Coronary artery (tissue), 2 donors: Measurements from ENCODE around the gene DMRTA2.

Experiments
- DNase-seq: peaks from one replicate; pipeline ENCODE4 v3.0.0-alpha.2; 2017; ENCODE audit warnings: low spot score
- H3K27ac ChIP-seq, 2 donors: fragments of 200-600 bp; sonication (generic); one replicate each; pipeline ENCODE4 v1.5.1; 2016 to 2019
- H3K4me3 ChIP-seq: fragments of 200-600 bp; sonication (generic); 2 replicates; pipeline ENCODE4 v1.5.1; 2016; ENCODE audit warnings: mild to moderate bottlenecking, moderate library complexity
- TF ChIP-seq, protein P1 (sequence below): fragments of 200-600 bp; sonication (generic); IDR thresholded peaks from one replicate; pipeline ENCODE4 v1.5.1; 2019; ENCODE audit warnings: antibody characterized with exemption

The DMRTA2 gene

DNA sequence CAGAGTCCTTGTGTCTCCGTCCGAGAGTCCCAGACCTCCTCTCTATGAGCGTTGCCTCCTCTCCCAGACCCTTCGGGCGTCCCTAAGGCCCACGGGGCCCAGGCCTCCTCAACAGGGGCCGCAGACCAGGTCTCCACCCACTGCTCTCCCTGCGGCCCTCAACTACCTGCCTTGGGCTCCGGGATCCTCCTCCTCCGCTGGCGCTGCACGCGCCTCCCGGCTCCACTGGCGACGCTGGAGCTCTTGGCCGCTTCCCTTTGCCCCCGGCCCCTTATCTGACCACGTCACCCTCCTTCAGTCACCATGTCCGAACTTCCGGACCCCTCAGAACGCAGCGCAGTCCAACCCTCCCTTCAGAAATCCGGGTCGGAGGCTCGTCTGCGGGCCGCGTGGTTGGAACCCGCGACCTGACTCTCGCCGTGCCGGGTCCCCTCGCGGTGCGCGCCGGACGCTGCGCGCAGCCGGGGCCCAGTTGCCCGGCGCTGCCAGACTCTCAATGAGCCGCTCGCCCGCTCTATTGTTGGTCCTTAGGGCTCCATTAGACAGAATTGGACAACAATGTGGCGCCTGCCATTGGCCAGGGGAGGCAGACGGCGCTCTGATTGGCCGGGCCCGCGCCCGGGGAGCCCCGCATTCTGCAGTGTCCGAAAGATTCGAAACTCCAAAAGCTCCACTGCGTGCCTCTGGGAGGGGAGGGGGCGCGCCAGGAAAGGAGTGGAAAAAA is at the start of gene DMRTA2:
Gene DMRTA2, minus strand, starts transcription at position 498 of the 724 bp plus-strand sequence. CDS start 1,907 bp downstream, outside the sequence.
- Histone ChIP-seq H3K27ac (no peak within 1 kb of the TSS), H3K4me3 (peak within 1 kb of the TSS; percentile 63)
- TF ChIP-seq, protein P1, sequence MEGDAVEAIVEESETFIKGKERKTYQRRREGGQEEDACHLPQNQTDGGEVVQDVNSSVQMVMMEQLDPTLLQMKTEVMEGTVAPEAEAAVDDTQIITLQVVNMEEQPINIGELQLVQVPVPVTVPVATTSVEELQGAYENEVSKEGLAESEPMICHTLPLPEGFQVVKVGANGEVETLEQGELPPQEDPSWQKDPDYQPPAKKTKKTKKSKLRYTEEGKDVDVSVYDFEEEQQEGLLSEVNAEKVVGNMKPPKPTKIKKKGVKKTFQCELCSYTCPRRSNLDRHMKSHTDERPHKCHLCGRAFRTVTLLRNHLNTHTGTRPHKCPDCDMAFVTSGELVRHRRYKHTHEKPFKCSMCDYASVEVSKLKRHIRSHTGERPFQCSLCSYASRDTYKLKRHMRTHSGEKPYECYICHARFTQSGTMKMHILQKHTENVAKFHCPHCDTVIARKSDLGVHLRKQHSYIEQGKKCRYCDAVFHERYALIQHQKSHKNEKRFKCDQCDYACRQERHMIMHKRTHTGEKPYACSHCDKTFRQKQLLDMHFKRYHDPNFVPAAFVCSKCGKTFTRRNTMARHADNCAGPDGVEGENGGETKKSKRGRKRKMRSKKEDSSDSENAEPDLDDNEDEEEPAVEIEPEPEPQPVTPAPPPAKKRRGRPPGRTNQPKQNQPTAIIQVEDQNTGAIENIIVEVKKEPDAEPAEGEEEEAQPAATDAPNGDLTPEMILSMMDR: no peak
- no peak for DNase-seq

DNA sequence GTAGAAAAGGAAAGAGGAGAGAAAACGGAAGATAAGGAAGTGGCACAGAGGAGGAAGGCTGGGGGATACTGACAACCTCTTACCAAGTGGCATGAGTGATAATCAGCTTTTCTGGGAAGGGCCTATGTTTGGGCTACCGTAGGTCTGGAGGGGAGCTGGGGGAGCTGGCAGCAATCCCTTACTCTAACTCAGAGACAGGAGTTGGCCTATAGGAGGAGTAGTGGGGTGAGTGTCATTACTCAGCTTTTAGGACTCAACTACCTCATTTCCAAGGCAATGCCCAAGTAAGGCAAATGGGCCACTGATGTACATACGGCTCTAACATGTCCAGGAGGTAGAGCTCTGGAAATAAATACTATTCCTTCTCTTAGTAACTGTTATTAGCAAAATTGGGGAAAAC is 48.7 kb upstream of the DMRTA2 start:
- DNase-seq: no peak
- H3K27ac ChIP-seq: no peak overlapping the region
- TF ChIP-seq, protein P1: no peak
- no peak overlapping the region for H3K4me3 ChIP-seq

- TF ChIP-seq, protein P1: no peak
- no peak overlapping the region for H3K4me3 ChIP-seq
Observed at GRCh38 chr1:50462964-50463363, 39.7 kb upstream of the DMRTA2 start.

GRCh38 chr1:50458507-50458906 is 35.3 kb upstream of the DMRTA2 start:
- DNase-seq: no peak
- H3K27ac ChIP-seq: no peak overlapping the region
- no peak overlapping the region for H3K4me3 ChIP-seq
- TF ChIP-seq, protein P1: no peak

More at GRCh38 chr1:50462964-50463363, 39.7 kb upstream of the DMRTA2 start:
- H3K27ac ChIP-seq: no peak overlapping the region
- no peak for DNase-seq

- DNase-seq: no peak
- H3K27ac ChIP-seq: no peak overlapping the region
- TF ChIP-seq, protein P1: no peak
- no peak overlapping the region for H3K4me3 ChIP-seq
Observed at GRCh38 chr1:50454911-50455310, 31.7 kb upstream of the DMRTA2 start.

DNA sequence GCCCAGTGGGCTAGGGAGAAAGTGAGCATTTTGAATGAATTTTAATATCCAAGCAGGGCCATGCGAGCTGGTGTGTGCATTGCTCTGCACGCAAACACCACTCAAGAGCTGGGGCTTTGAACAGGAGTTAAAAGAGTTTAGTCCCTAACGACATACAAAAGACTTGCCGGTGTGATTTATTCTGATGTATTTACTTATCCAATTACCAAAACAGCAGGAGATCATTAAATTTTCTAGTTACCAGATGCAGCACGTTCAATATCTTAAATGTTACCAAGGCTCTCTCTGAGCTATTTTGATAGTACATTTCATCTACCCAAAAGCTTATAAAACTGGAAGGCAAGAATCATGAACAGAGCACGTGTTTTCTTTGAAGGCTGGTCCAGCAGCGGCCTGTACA is 30.0 kb upstream of the DMRTA2 start:
- DNase-seq: no peak
- TF ChIP-seq, protein P1: no peak
- no peak overlapping the region for H3K4me3 ChIP-seq
- H3K27ac ChIP-seq: no peak overlapping the region

- TF ChIP-seq, protein P1: no peak
- no peak overlapping the region for H3K27ac ChIP-seq
- H3K4me3 ChIP-seq: no peak overlapping the region
- no peak for DNase-seq
Observed at GRCh38 chr1:50452700-50453099, 29.5 kb upstream of the DMRTA2 start.
